ENCODE data around the gene KCNIP4.

Gene KCNIP4

DNA sequence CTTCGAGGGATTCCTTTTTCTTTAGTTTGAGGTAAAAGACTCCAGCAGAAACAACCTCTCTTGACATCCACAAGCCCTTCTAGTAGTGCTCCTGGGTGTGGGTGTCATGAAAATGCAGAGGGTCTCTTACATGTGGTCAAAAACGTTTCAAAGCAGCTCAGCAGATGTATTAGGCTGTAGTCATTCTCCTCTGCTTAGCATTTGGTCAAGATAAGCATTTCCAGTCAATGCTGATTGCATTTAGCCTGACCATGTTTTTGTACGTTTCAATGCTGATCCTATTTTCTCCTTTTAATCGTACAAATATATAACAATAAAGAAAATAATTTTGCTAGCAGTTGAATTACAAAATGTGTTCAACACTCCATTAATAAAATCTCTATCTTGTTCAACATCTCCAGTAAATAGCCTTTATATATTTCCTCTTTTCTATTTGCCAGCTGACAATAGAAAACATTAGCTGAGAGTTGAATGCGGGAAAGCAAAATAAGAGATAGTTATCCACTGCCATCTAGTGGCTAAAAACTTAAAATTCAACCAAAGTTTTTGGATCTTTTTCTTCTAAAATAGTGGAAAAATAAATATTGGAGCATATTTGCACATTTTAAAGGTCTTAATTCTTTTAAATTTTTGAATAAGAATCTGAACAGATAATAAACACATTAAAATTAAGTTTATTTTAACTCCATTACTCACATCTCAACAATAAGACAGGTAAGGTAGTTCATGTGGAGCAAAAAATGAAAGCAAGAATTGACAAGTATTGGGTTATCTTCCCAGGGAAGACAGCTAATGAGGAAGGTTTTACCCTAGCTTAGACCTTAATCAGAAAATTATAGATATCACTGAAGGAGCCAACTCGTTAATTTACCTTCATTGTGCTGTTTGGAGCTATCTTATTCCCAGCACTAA lies 1263.5 kb downstream of the KCNIP4 start:
- Histone ChIP-seq H3K27me3 (ENCODE audit: insufficient read depth, low read depth) (no peaks in the 10 kb centered on the region), H3K9ac (no peak overlapping the region), H3K79me2 (ENCODE audit: insufficient read depth, low read depth) (no peaks in the 10 kb centered on the region), H3K27ac (no peak overlapping the region), H3K4me3 (IDR thresholded peaks at IDR 0.05; ENCODE audit: insufficient read depth, low read depth, low read length) (no peak overlapping the region), H3K4me1 (ENCODE audit: low read depth, poor library complexity, severe bottlenecking) (no peaks in the 10 kb centered on the region), H4K20me1 (ENCODE audit: insufficient read depth) (no peaks in the 10 kb centered on the region), H2AFZ (ENCODE audit: low read depth) (no peak overlapping the region), H3K4me2 (no peak overlapping the region), H3K36me3 (ENCODE audit: insufficient read depth) (no peaks in the 10 kb centered on the region)
- TF ChIP-seq, protein P1, sequence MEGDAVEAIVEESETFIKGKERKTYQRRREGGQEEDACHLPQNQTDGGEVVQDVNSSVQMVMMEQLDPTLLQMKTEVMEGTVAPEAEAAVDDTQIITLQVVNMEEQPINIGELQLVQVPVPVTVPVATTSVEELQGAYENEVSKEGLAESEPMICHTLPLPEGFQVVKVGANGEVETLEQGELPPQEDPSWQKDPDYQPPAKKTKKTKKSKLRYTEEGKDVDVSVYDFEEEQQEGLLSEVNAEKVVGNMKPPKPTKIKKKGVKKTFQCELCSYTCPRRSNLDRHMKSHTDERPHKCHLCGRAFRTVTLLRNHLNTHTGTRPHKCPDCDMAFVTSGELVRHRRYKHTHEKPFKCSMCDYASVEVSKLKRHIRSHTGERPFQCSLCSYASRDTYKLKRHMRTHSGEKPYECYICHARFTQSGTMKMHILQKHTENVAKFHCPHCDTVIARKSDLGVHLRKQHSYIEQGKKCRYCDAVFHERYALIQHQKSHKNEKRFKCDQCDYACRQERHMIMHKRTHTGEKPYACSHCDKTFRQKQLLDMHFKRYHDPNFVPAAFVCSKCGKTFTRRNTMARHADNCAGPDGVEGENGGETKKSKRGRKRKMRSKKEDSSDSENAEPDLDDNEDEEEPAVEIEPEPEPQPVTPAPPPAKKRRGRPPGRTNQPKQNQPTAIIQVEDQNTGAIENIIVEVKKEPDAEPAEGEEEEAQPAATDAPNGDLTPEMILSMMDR (conservative IDR thresholded peaks at IDR 0.05; ENCODE audit: low read depth, low read length): peak; percentile 58

DNA sequence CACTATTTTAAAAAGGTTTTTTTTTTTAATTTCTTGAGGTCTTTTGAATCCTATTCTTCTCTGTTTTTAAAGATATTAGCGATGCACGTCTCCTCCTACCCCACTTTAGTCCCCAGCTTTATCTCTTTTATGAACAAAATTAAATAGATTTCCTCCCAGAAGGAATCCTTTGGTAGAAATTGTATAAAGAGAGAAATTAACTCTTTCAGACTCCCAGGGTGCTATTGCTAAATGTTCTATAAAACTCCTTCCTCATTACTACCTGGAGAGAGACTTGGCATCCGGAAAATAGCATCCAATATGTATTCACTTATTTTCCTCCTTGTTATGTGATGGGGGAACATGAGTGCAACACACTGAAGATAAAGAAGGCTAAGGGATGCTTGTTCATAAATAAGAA lies 1264.8 kb downstream of the KCNIP4 start:
- no peak overlapping the region for H3K9ac ChIP-seq
- H3K27ac ChIP-seq: no peak overlapping the region
- TF ChIP-seq, protein P1 (conservative IDR thresholded peaks at IDR 0.05; ENCODE audit: low read depth, low read length): no peak
- H3K4me1 ChIP-seq (ENCODE audit: low read depth, poor library complexity, severe bottlenecking): no peaks in the 10 kb centered on the region
- H4K20me1 ChIP-seq (ENCODE audit: insufficient read depth): no peaks in the 10 kb centered on the region
- no peaks in the 10 kb centered on the region for H3K27me3 ChIP-seq (ENCODE audit: insufficient read depth, low read depth)
- no peak overlapping the region for H3K4me3 ChIP-seq (IDR thresholded peaks at IDR 0.05; ENCODE audit: insufficient read depth, low read depth, low read length)
- H3K4me2 ChIP-seq: no peak overlapping the region
- H3K79me2 ChIP-seq (ENCODE audit: insufficient read depth, low read depth): no peaks in the 10 kb centered on the region
- no peaks in the 10 kb centered on the region for H3K36me3 ChIP-seq (ENCODE audit: insufficient read depth)
- no peak overlapping the region for H2AFZ ChIP-seq (ENCODE audit: low read depth)

DNA sequence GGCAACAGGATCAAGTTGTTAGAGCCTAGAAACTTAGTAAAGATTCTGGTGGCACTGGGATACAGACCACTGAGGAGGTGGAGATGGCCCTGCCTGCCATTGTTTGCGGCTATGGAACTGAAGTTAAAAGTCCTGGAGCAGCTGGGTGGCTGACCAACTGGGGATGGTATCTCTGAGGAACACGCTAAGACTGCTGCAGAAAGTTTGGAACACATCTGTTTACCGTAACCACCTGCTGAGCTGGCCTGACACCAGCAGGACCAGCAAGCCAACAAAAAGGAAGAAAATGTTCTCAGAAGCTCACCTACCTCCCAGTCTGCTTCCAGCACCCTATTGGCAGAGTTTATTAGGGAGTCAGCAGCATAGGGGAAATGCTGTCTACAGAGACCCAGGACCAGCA lies 1265.7 kb downstream of the KCNIP4 start:
- Histone ChIP-seq H3K9ac (no peak overlapping the region), H3K27me3 (ENCODE audit: insufficient read depth, low read depth) (no peaks in the 10 kb centered on the region), H3K4me3 (IDR thresholded peaks at IDR 0.05; ENCODE audit: insufficient read depth, low read depth, low read length) (no peak overlapping the region), H3K79me2 (ENCODE audit: insufficient read depth, low read depth) (no peaks in the 10 kb centered on the region), H4K20me1 (ENCODE audit: insufficient read depth) (no peaks in the 10 kb centered on the region), H3K36me3 (ENCODE audit: insufficient read depth) (no peaks in the 10 kb centered on the region), H3K4me1 (ENCODE audit: low read depth, poor library complexity, severe bottlenecking) (no peaks in the 10 kb centered on the region), H3K27ac (no peak overlapping the region), H2AFZ (ENCODE audit: low read depth) (no peak overlapping the region), H3K4me2 (no peak overlapping the region)
- TF ChIP-seq, protein P1 (conservative IDR thresholded peaks at IDR 0.05; ENCODE audit: low read depth, low read length): no peak

DNA sequence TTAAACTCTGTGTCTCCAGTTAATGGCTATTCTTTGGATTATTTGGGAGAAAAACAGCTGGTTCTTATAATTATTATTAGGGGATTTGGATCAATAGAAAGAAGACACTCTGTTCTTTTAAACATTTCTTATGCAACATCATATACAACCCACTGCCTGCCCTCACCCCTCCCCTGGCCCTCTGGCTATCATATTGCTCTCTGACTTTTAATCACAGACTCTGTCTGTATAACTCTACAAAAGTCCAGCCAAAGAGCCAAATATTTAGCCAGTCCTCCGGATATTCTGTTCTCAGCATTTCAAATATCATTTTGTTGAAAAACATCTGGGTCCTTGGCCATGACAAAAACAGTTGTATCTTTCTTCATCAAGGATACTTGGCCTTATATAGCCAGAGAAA lies 1267.3 kb downstream of the KCNIP4 start:
- Histone ChIP-seq H3K36me3 (ENCODE audit: insufficient read depth) (no peaks in the 10 kb centered on the region), H3K4me2 (no peak overlapping the region), H3K27me3 (ENCODE audit: insufficient read depth, low read depth) (no peaks in the 10 kb centered on the region), H3K4me3 (IDR thresholded peaks at IDR 0.05; ENCODE audit: insufficient read depth, low read depth, low read length) (no peak overlapping the region), H3K9ac (no peak overlapping the region), H4K20me1 (ENCODE audit: insufficient read depth) (no peaks in the 10 kb centered on the region), H3K27ac (no peak overlapping the region), H2AFZ (ENCODE audit: low read depth) (no peak overlapping the region), H3K79me2 (ENCODE audit: insufficient read depth, low read depth) (no peaks in the 10 kb centered on the region), H3K4me1 (ENCODE audit: low read depth, poor library complexity, severe bottlenecking) (no peaks in the 10 kb centered on the region)
- TF ChIP-seq, protein P1 (conservative IDR thresholded peaks at IDR 0.05; ENCODE audit: low read depth, low read length): no peak

Measured in KMS-11 (cell line).